ENCODE measurements around the gene SUCLG1. TPM values are rescaled to one million over a fixed set of nuclear protein-coding genes. Genes with fewer than 3 reads are reported as not detected.

SUCLG1 gene
- total and polyA plus RNA-seq, 2 of the 8 experiments (the other 6 are each of a cell fraction or from before 2014, with no cell fraction given): 19.9 to 40.0 TPM

GRCh38 chr2:84450288-84451227 lies 8.5 kb downstream of the SUCLG1 start:
- 95% methylated on average over 2 of the region's 2 CpGs; no CpG with 5 or more reads in 1 of the 2 experiments for WGBS, 2 experiments (ENCODE audit: extremely low coverage in 1 of 2, insufficient coverage in 1 of 2, insufficient read length in 1 of 2, insufficient replicate concordance in 2 of 2, low coverage in 1 of 2, low lambda C conversion rate in 2 of 2, missing lambda C conversion rate in 1 of 2)
- Histone ChIP-seq H2BK5ac (ENCODE audit: low read depth, low read length) (no peak overlapping the region), H4K91ac (replicated peaks; ENCODE audit: insufficient read length, low read length) (no peak overlapping the region), H4K20me1 (replicated peaks in 1 of 2; ENCODE audit: control insufficient read depth in 1 of 2, insufficient read depth in 2 of 2, low read length in 2 of 2) (peaks cover 4 to 6% of the 10 kb centered on the region in 2 experiments), H3K14ac (ENCODE audit: insufficient read length) (no peak overlapping the region), H3K27ac (ENCODE audit: low read depth, low read length) (no peak overlapping the region), H4K5ac (ENCODE audit: insufficient read length, low read depth, low read length) (no peak overlapping the region), H2AFZ (ENCODE audit: low read length) (no peak overlapping the region), H3K9ac (replicated peaks in 1 of 4; ENCODE audit: extremely low read depth in 1 of 4, low read depth in 3 of 4, low read length in 3 of 4) (no peak overlapping the region), H3K27me3 (replicated peaks in 1 of 4; ENCODE audit: control insufficient read depth in 3 of 4, extremely low read depth in 1 of 4, insufficient read depth in 3 of 4, low read length in 3 of 4) (no peaks in the 10 kb centered on the region), H3K9me3 (ENCODE audit: insufficient read depth in 2 of 2, low read depth in 1 of 2, low read length in 1 of 2) (no peaks in the 10 kb centered on the region), H3K36me3 (ENCODE audit: control insufficient read depth in 2 of 4, insufficient read depth in 4 of 4, low read length in 3 of 4) (no peaks in the 10 kb centered on the region; a peak in 1 of 8 replicates), H3K18ac (ENCODE audit: extremely low read depth, low read length) (no peak overlapping the region), H3K4ac (replicated peaks; ENCODE audit: insufficient read length, low read depth, low read length) (no peak overlapping the region), H3K23ac (ENCODE audit: insufficient read length) (no peak overlapping the region), H2BK20ac (ENCODE audit: low read length) (no peak overlapping the region), H3K56ac (replicated peaks; ENCODE audit: insufficient read length, low read depth, low read length) (no peak overlapping the region), H3K23me2 (ENCODE audit: low read depth, low read length) (no peaks in the 10 kb centered on the region), H3K79me2 (ENCODE audit: control insufficient read depth in 1 of 2, insufficient read depth in 2 of 2, low read length in 2 of 2) (peaks cover 0 to 15% of the 10 kb centered on the region in 2 experiments; a peak in 1 of 4 replicates), H3K4me1 (replicated peaks in 1 of 4; ENCODE audit: control insufficient read depth in 3 of 4, insufficient read depth in 4 of 4, low read length in 3 of 4) (no peaks in the 10 kb centered on the region), H4K8ac (ENCODE audit: extremely low read depth, insufficient read depth, low read length) (no peak overlapping the region), H3K4me2 (ENCODE audit: insufficient read depth in 1 of 2, low read depth in 2 of 2, low read length in 2 of 2) (no peak overlapping the region), H2AK5ac (ENCODE audit: low read depth, low read length) (no peak overlapping the region), H2BK120ac (replicated peaks; ENCODE audit: low read depth, low read length) (no peak overlapping the region), H2BK15ac (ENCODE audit: low read length) (no peak overlapping the region), H2BK12ac (ENCODE audit: low read depth, low read length) (no peak overlapping the region), H3K79me1 (ENCODE audit: low read depth, low read length) (no peaks in the 10 kb centered on the region), H3K4me3 (ENCODE audit: extremely low read depth in 1 of 4, insufficient read depth in 2 of 4, low read depth in 3 of 4, low read length in 4 of 4) (no peak overlapping the region)
- FAIRE-seq: no peak
- TF ChIP-seq SAP30 (IDR thresholded peaks at IDR 0.05; ENCODE audit: insufficient read depth, insufficient replicate concordance, low read length) (no peak), RNF2 (IDR thresholded peaks at IDR 0.05; ENCODE audit: borderline replicate concordance, low read depth, low read length, missing control alignments, poor library complexity, severe bottlenecking) (no peak), YY1 (IDR thresholded peaks at IDR 0.05; ENCODE audit: low read depth, low read length) (no peak), SIRT6 (IDR thresholded peaks at IDR 0.05; ENCODE audit: low read length) (no peak), HDAC2 (IDR thresholded peaks at IDR 0.05; ENCODE audit: borderline replicate concordance in 1 of 2, low read depth in 2 of 2, low read length in 2 of 2) (no peak)
- ChIA-PET CTCF (ENCODE audit: partially characterized antibody) (no interaction called here), POLR2A (ENCODE audit: partially characterized antibody) (no interaction called here)
- DNase-seq (ENCODE audit: low read depth in 1 of 2, low spot score in 2 of 2): no peak

Measured in H1 (cell line).